ENCODE measurements around the gene JTB. TPM values are rescaled to one million over a fixed set of nuclear protein-coding genes. Genes with fewer than 3 reads are reported as not detected.

Gene JTB
- total and polyA plus RNA-seq, 12 donors, result 49.4 to 225 (median 66.1) TPM

GRCh38 chr1:153933955-153934354 lies 43.5 kb downstream of the JTB start:
- no peak overlapping the region for H3K4me3 ChIP-seq
- ATAC-seq (no peak), DNase-seq (no peak)
- no peaks in the 10 kb centered on the region for H3K9me3 ChIP-seq
- TF ChIP-seq CTCF (IDR thresholded peaks at IDR 0.05), result no peak
- H3K36me3 ChIP-seq, result peaks cover 0 to 100% (median 69%) of the 10 kb centered on the region in 9 donors
- H3K4me1 ChIP-seq, result peaks cover 0 to 4% (median 0%) of the 10 kb centered on the region in 9 donors
- H3K27ac ChIP-seq, result no peak overlapping the region
- intact Hi-C loops (cut with DNase I), result loop anchor here in 1 of 10 donors (10.0 kb wide), 1 partner anchor 119 kb away; no protein-coding TSS in a partner anchor
- 95 to 96% methylated on average over 11 of the region's 11 CpGs for WGBS, 2 donors
- H3K27me3 ChIP-seq, result no peaks in the 10 kb centered on the region

- TF ChIP-seq CTCF (IDR thresholded peaks at IDR 0.05), result no peak
- Histone ChIP-seq H3K4me3 (no peak overlapping the region), H3K27me3 (no peaks in the 10 kb centered on the region), H3K4me1 (peaks cover 0 to 9% (median 2%) of the 10 kb centered on the region in 9 donors), H3K27ac (no peak overlapping the region), H3K36me3 (peaks cover 0 to 96% (median 69%) of the 10 kb centered on the region in 9 donors), H3K9me3 (no peaks in the 10 kb centered on the region)
- DNase-seq, result no peak
- peak in 1 of 8 donors; percentile 6 for ATAC-seq
- WGBS, 2 donors, result 91 to 94% methylated on average over 13 to 14 of the region's 14 CpGs
- intact Hi-C loops (cut with DNase I), result loop anchor here in 1 of 10 donors (10.0 kb wide), 1 partner anchor 119 kb away; no protein-coding TSS in a partner anchor
These were observed 44.0 kb downstream of the JTB start for GRCh38 chr1:153933430-153933829.

- 90 to 95% methylated on average over 18 of the region's 18 CpGs for WGBS, 2 donors
- H3K36me3 ChIP-seq, result peaks cover 0 to 86% (median 62%) of the 10 kb centered on the region in 9 donors
- DNase-seq (no peak), ATAC-seq (no peak)
- no peak for TF ChIP-seq CTCF (IDR thresholded peaks at IDR 0.05)
- intact Hi-C loops (cut with DNase I), result loop anchor here in 1 of 10 donors (10.0 kb wide), 1 partner anchor 118 kb away; no protein-coding TSS in a partner anchor
- H3K4me3 ChIP-seq, result no peak overlapping the region
- no peaks in the 10 kb centered on the region for H3K27me3 ChIP-seq
- H3K9me3 ChIP-seq, result no peaks in the 10 kb centered on the region
- H3K4me1 ChIP-seq, result peaks cover 0 to 15% (median 5%) of the 10 kb centered on the region in 9 donors
- H3K27ac ChIP-seq, result no peak overlapping the region
These were observed 45.0 kb downstream of the JTB start for GRCh38 chr1:153932156-153933131.
